GM23248 (cell line): ENCODE results near the gene TAOK1. TPM values are rescaled to one million over a fixed set of nuclear protein-coding genes. Genes with fewer than 3 reads are reported as not detected.

Experiments
- DNase-seq: peaks from one replicate; pipeline ENCODE4 v3.0.0-alpha.2; 2015
- H2AFZ ChIP-seq: fragments of 200-600 bp; sonication (generic); 2 replicates; pipeline ENCODE4 v1.6.1; 2016; ENCODE audit warnings: antibody characterized with exemption
- H3F3A ChIP-seq: fragments of 200-600 bp; sonication (generic); 2 replicates; pipeline ENCODE4 v1.6.1; 2016; ENCODE audit warnings: mild to moderate bottlenecking, antibody characterized with exemption, mixed run types; ENCODE audit not compliant: insufficient read depth
- H3K27ac ChIP-seq: fragments of 200-600 bp; sonication (generic); 2 replicates; pipeline ENCODE4 v1.5.1; 2016; ENCODE audit warnings: mild to moderate bottlenecking
- H3K27me3 ChIP-seq: fragments of 200-600 bp; sonication (generic); replicated peaks from 2 replicates; pipeline ENCODE4 v1.6.1; 2016; ENCODE audit warnings: mild to moderate bottlenecking; ENCODE audit not compliant: insufficient read depth
- H3K36me3 ChIP-seq: fragments of 200-600 bp; sonication (generic); 2 replicates; pipeline ENCODE4 v1.6.1; 2016; ENCODE audit warnings: low read depth, mild to moderate bottlenecking
- H3K4me1 ChIP-seq: fragments of 200-600 bp; sonication (generic); 2 replicates; pipeline ENCODE4 v1.6.1; 2016; ENCODE audit warnings: mild to moderate bottlenecking; ENCODE audit not compliant: insufficient read depth
- H3K4me2 ChIP-seq: fragments of 200-600 bp; sonication (generic); one replicate; pipeline ENCODE4 v1.6.1; 2016; ENCODE audit warnings: mild to moderate bottlenecking; ENCODE audit not compliant: unreplicated experiment
- H3K4me3 ChIP-seq: fragments of 200-600 bp; sonication (generic); 2 replicates; pipeline ENCODE4 v1.5.1; 2016; ENCODE audit warnings: mild to moderate bottlenecking
- H3K79me2 ChIP-seq: fragments of 200-600 bp; sonication (generic); 2 replicates; pipeline ENCODE4 v1.6.1; 2016; ENCODE audit warnings: mild to moderate bottlenecking; ENCODE audit not compliant: insufficient read depth
- H3K9ac ChIP-seq: fragments of 200-600 bp; sonication (generic); 2 replicates; pipeline ENCODE4 v1.6.1; 2016; ENCODE audit warnings: mild to moderate bottlenecking
- H3K9me2 ChIP-seq: fragments of 200-600 bp; sonication (generic); 2 replicates; pipeline ENCODE4 v1.6.1; 2016; ENCODE audit warnings: mixed run types, mild to moderate bottlenecking, moderate library complexity; ENCODE audit not compliant: insufficient read depth
- H3K9me3 ChIP-seq: fragments of 200-600 bp; sonication (generic); one replicate; pipeline ENCODE4 v1.6.1; 2017; ENCODE audit warnings: low read depth
- H4K20me1 ChIP-seq: fragments of 200-600 bp; sonication (generic); 2 replicates; pipeline ENCODE4 v1.6.0; 2016; ENCODE audit not compliant: insufficient read depth
- EZH2 ChIP-seq: fragments of 200-600 bp; sonication (generic); IDR thresholded peaks from 2 replicates; pipeline ENCODE4 v1.6.1; 2018; ENCODE audit warnings: antibody characterized with exemption, mild to moderate bottlenecking; ENCODE audit not compliant: insufficient read depth, poor library complexity, severe bottlenecking
- EZH2phosphoT487 ChIP-seq: fragments of 200-600 bp; sonication (generic); IDR thresholded peaks from 2 replicates; pipeline ENCODE4 v1.6.1; 2018; ENCODE audit warnings: antibody characterized with exemption, moderate library complexity, mild to moderate bottlenecking, low read depth; ENCODE audit not compliant: insufficient read depth
- WGBS, 2 experiments: methylation state at CpG; one replicate each; pipeline ENCODE4 v1.1.6; 2015 to 2017; ENCODE audit warnings: low lambda C conversion rate in 2 of 2, low coverage in 1 of 2; ENCODE audit errors: missing lambda C conversion rate in 2 of 2; 5-methylcytosine and 5-hydroxymethylcytosine counted together
- in situ Hi-C: fragments of 300-500 bp; cut with MboI; formaldehyde crosslinking; loops from 2 replicates; pipeline ENCODE4 v1.15.0; 2020
- polyA plus RNA-seq: library from polyadenylated mRNA; unstranded; fragments of >200 nt; fragmentation: Nextera tagmentation; extraction: Ambion mirVana; gene quantifications from 2 replicates; pipeline ENCODE4 v1.2.1, GENCODE V29; 2016
- total RNA-seq: library from RNA; depleted of rRNA; stranded (reverse); fragments of >200 nt; shearing (Covaris generic); gene quantifications from 2 replicates; pipeline ENCODE4 v1.2.3, GENCODE V29; 2014

Gene TAOK1
- total and polyA plus RNA-seq, 2 experiments from 2014 or later, result 7.6 to 49.9 TPM

GRCh38 chr17:29390851-29391631 is 878 bp downstream of the TAOK1 start:
- Histone ChIP-seq H3K4me3 (peak overlapping the region; percentile 93), H3K9me3 (no peaks in the 10 kb centered on the region), H3K4me1 (peaks cover 25% of the 10 kb centered on the region), H4K20me1 (0 out of 2 replicates have a peak, but pooled peaks cover 17% of the 10 kb centered on the region), H3K4me2 (peak overlapping the region; percentile 100), H3K79me2 (peaks cover 61% of the 10 kb centered on the region), H3K27ac (peak overlapping the region; percentile 79), H3K9ac (peak overlapping the region; percentile 97), H3F3A (peaks cover 42% of the 10 kb centered on the region), H3K9me2 (no peaks in the 10 kb centered on the region), H3K27me3 (no peaks in the 10 kb centered on the region), H3K36me3 (no peaks in the 10 kb centered on the region), H2AFZ (peak overlapping the region; percentile 54; the same call in 1 of the 2 replicates)
- DNase-seq, result peak; percentile 61
- TF ChIP-seq EZH2, result no peak
- no peak for TF ChIP-seq EZH2phosphoT487
- 0 to 1% methylated on average over 12 to 28 of the region's 28 CpGs for WGBS, 2 experiments
- in situ Hi-C loops, result no loop called here

- H3K4me1 ChIP-seq, result peaks cover 25% of the 10 kb centered on the region
- DNase-seq, result peak; percentile 72
- H3K79me2 ChIP-seq, result peaks cover 85% of the 10 kb centered on the region
- H3K9ac ChIP-seq, result peak overlapping the region; percentile 97; the same call in 1 of the 2 replicates
- H3K27ac ChIP-seq, result peak overlapping the region; percentile 79
- no peaks in the 10 kb centered on the region for H3K9me3 ChIP-seq
- H3K4me2 ChIP-seq, result peak overlapping the region; percentile 100
- H3K9me2 ChIP-seq, result no peaks in the 10 kb centered on the region
- peak overlapping the region; percentile 93 for H3K4me3 ChIP-seq
- H3K36me3 ChIP-seq, result no peaks in the 10 kb centered on the region
- TF ChIP-seq EZH2 (no peak), EZH2phosphoT487 (no peak)
- peaks cover 42% of the 10 kb centered on the region for H3F3A ChIP-seq
- no peaks in the 10 kb centered on the region for H3K27me3 ChIP-seq
- in situ Hi-C loops, result no loop called here
- peak overlapping the region; percentile 2; the same call in 1 of the 2 replicates for H2AFZ ChIP-seq
- 0 out of 2 replicates have a peak, but pooled peaks cover 17% of the 10 kb centered on the region for H4K20me1 ChIP-seq
Measured at GRCh38 chr17:29393436-29393835, 3.3 kb downstream of the TAOK1 start.

- peaks cover 96% of the 10 kb centered on the region for H3K79me2 ChIP-seq
- DNase-seq, result no peak
- no peak overlapping the region for H2AFZ ChIP-seq
- H3K9ac ChIP-seq, result no peak overlapping the region
- no peak overlapping the region for H3K4me2 ChIP-seq
- H3K27me3 ChIP-seq, result no peaks in the 10 kb centered on the region
- H4K20me1 ChIP-seq, result 0 out of 2 replicates have a peak, but pooled peaks cover 17% of the 10 kb centered on the region
- H3F3A ChIP-seq, result peaks cover 42% of the 10 kb centered on the region
- no peaks in the 10 kb centered on the region for H3K9me2 ChIP-seq
- H3K36me3 ChIP-seq, result peaks cover 1% of the 10 kb centered on the region; the same call in 1 of the 2 replicates
- 74 to 76% methylated on average over 4 of the region's 4 CpGs for WGBS, 2 experiments
- TF ChIP-seq EZH2 (no peak), EZH2phosphoT487 (no peak)
- H3K27ac ChIP-seq, result no peak overlapping the region
- no peaks in the 10 kb centered on the region for H3K9me3 ChIP-seq
- in situ Hi-C loops, result no loop called here
- H3K4me3 ChIP-seq, result no peak overlapping the region
- H3K4me1 ChIP-seq, result peaks cover 23% of the 10 kb centered on the region
Measured at GRCh38 chr17:29394761-29395160, 4.6 kb downstream of the TAOK1 start.

GRCh38 chr17:29396066-29396465 is 5.9 kb downstream of the TAOK1 start:
- 61 to 62% methylated on average over 2 of the region's 2 CpGs for WGBS, 2 experiments
- peaks cover 21% of the 10 kb centered on the region; the same call in 1 of the 2 replicates for H4K20me1 ChIP-seq
- in situ Hi-C loops, result no loop called here

More at GRCh38 chr17:29396066-29396465, 5.9 kb downstream of the TAOK1 start:
- TF ChIP-seq EZH2phosphoT487, result no peak
- H3K9me2 ChIP-seq, result no peaks in the 10 kb centered on the region
- peaks cover 22% of the 10 kb centered on the region for H3K4me1 ChIP-seq
- no peaks in the 10 kb centered on the region for H3K9me3 ChIP-seq
- H2AFZ ChIP-seq, result no peak overlapping the region
- H3K9ac ChIP-seq, result no peak overlapping the region
- H3K27ac ChIP-seq, result no peak overlapping the region
- H3K36me3 ChIP-seq, result peaks cover 7% of the 10 kb centered on the region; the same call in 1 of the 2 replicates
- H3K4me2 ChIP-seq, result no peak overlapping the region
- no peaks in the 10 kb centered on the region for H3K27me3 ChIP-seq
- no peak for DNase-seq
- peaks cover 41% of the 10 kb centered on the region for H3F3A ChIP-seq
- no peak overlapping the region for H3K4me3 ChIP-seq
- H3K79me2 ChIP-seq, result peaks cover 100% of the 10 kb centered on the region
